GM21515 (cell line): Measurements from ENCODE around the gene TRPV5.

ENCODE experiments used
- ATAC-seq: cut with Tn5 transposase; IDR thresholded peaks from one replicate; pipeline ENCODE4 v1.9.1; 2021; ENCODE audit not compliant: unreplicated experiment

Gene TRPV5

GRCh38 chr7:142887282-142888015 is 46.1 kb downstream of the TRPV5 start:
- ATAC-seq: no peak

GRCh38 chr7:142886866-142887265 is 46.7 kb downstream of the TRPV5 start:
- ATAC-seq: no peak

DNA sequence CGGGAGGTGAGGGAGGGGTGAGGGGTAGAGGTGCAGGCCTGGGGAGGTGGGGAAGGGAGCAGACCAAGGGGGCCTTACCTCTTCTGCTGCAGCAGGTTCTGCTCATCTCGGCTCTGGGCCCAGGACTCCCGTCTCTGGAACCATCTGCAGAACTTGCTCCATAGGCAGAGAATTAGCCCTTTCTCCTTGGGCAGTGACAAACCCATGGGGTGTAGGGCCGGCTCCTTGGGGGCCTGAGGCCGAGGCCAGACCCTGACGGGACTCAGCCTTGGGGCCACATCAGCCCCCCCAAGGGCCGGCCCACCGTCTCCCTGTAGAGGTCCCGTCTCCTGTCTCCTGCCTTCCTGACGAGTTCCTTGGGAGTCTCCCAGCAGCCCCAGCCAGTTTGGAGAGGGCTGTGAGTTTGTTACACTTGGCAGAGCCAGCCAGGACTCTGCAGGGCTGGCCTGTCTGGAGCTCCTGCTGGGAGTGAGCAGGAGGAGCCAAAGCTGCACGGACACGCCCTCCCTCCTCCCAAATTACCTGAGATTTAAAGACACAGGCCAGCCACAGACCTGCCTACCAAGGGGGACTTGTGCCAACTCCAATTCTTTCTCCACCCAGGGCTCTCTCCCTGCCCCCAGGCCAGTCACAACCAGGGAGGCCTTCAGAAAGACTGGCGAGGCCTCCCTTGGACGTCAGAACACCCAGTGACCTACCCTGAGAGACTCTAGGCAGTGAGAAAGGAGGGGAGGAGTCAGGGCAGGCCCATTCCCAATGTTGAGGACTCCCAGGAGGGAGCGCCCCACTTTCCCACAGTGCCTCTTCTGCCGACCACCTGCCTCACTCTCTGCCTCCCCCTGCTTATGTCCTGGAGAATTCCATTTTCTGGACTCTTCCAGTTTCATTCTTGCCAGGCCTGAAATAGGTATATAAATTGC is 48.0 kb downstream of the TRPV5 start, which contains the start of gene TRPV6:
Gene TRPV6 (minus strand): TSS at position 435 of the 920 bp plus-strand sequence.
- no peak for ATAC-seq

DNA sequence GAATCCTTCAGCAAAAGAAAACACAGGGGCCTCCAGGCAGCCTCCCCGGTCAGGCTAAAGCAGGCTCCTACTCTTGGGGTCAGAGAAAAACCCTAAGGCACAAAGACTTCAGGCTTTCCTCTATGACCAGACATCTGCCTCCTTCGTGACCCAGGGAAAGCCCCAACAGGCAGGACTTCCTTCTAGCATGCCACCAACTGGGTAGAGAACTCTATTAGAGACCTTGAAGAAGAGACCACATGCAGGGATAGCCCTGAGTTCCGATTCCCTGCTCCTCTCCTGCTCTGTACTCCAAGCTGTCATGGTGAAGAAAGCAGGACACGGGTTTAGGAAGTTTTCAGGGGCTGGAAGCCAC is 49.3 kb downstream of the TRPV5 start:
- no peak for ATAC-seq

- ATAC-seq: no peak
Observed at GRCh38 chr7:142883571-142884285, 49.8 kb downstream of the TRPV5 start.

DNA sequence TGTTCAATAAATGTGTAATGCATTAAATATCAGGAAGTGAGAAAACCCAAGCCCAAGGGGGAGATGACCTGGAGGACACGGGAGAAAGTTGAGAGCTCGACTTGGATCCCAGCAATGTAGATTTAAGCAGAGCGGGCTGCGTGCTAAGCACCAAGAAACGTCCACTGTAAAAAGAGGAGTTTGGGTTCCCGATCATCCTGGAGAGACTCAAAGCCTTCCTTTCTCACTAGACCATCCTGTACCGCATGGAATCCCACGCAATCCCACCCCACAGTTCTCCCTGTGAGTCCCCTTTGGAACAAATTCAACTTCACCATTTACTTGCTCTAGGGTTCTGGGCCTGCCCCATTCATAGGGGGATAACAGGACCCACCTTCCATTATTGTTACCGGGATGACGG is 50.4 kb downstream of the TRPV5 start:
- no peak for ATAC-seq

GRCh38 chr7:142882338-142882678 is 51.2 kb downstream of the TRPV5 start:
- no peak for ATAC-seq

DNA sequence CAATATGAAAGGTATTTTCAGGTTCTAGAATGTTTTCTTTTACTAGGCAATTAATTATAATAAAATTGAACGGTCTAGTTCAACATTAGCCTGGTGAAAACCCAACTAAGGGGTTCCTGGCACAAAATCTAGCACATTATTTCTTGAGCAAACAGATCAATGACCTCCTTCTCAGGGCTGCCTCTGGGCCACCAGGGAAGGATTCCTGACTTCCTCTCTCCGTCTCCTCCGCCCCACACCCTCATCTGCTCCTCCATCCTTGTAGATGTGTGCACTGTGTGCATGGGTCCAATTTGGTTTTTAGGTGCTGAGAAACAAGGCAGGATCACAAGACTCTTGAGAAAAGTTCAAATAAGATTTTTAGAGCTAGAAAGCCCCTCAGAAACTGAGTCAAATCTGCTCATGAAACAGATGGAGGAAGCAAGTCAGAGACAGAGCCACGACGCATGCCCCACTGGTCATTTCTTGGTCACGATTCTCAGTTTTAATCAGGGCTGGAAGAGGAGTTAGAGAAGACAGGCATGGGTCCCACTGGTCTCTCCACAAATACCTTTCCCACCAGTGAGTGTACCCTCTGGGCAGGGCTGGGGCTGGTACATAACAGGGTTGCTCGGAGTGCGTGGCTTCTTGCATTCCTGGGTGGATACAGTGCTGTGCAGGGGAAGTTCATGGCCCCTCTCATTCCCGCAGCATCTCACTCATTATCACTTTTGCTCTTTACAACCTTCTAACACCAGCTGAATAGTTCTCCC is 51.8 kb downstream of the TRPV5 start:
- no peak for ATAC-seq

- ATAC-seq: peak; percentile 62
Observed at GRCh38 chr7:142880876-142881505, 52.6 kb downstream of the TRPV5 start.

DNA sequence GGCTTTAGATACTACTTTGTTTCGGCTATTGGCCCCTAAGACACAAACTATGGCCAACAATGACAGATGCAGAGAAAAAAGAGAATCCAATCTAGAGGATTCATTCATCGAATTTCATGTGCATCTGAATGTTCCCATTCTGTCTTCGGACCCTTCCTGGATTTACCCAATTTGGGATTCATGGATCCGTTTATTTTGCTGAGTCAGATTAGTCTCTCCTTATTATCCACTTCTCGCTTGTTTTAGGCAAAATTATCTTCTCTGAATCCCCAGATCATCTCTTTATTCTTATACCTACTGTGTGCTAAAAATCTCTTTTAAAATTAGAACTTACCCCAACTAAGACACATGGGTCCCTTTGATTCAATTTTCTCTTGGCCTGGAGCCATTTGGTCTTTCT is 54.5 kb downstream of the TRPV5 start:
- ATAC-seq: no peak

- ATAC-seq: no peak
Observed at GRCh38 chr7:142878315-142878714, 55.2 kb downstream of the TRPV5 start.

GRCh38 chr7:142876991-142877910 is 56.3 kb downstream of the TRPV5 start:
- ATAC-seq: no peak

- ATAC-seq: no peak
Observed at GRCh38 chr7:142876236-142876960, 57.1 kb downstream of the TRPV5 start.

GRCh38 chr7:142875456-142875855 is 58.1 kb downstream of the TRPV5 start:
- no peak for ATAC-seq

DNA sequence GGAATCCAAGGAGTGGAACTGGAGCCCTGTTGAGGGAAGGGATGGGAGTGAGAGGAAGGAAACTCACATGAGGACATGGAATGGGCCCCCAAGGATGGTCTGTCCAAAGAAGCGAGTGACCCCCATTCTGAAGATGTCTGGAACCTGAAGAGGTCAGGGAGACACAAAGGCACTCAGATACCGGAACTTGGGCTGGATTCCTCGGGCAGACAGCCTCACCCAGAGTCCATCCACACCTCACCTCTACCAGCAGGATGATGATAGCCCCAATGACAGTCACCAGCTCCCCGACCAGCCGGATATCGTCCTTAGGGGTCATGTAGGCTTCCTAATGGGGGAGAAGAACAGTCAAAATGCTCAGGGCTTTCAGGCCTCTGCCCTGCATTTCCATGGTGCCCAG is 58.7 kb downstream of the TRPV5 start:
- ATAC-seq: no peak

DNA sequence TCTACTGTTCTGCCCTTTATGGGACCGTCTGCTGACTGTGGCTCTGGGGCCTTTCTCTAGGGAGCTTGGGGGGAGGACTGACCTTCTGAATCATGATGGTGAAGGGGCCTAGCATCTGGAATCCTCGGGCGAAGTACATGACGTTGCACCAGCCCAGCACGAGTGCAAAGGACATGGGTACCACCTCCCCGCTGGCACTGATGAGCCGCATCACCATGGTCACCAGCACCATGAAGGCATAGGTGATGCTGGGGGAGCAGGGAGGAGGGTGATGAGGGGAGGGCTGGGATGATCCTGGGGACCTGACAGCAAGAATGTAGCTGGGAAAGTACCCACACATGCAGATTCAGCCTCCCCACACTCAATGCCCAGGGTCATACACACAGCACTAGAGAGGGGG is 59.1 kb downstream of the TRPV5 start:
- no peak for ATAC-seq

DNA sequence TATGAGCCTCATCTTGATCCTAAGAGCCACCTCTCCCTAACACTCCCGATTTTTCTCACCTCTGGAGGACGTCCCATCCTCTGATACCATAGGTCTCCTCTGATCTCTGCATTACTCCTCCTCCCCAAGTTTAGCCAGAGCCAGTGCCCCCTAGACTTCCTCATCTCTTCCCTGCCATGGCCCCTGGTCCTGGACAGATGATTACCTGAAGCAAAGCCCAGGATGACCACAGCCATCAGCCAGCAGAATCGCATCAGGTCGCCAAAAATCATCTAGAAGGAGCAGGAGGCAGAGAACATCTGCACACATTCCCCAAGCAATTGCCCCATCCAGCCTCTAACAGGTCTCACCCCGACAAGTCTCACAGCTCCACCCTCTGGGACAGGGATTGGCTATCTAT is 59.7 kb downstream of the TRPV5 start:
- no peak for ATAC-seq

GRCh38 chr7:142873281-142873784 is 60.2 kb downstream of the TRPV5 start:
- peak; percentile 83 for ATAC-seq
